CD4-positive, alpha-beta T cell treated with Interleukin-6 for 4 hours (primary cell): Measurements from ENCODE around the gene FBXW8.

ENCODE experiments used
- DNase-seq: peaks from one replicate; pipeline ENCODE4 v3.0.0-alpha.2; 2020; ENCODE audit warnings: mixed read lengths

FBXW8 gene, protein sequence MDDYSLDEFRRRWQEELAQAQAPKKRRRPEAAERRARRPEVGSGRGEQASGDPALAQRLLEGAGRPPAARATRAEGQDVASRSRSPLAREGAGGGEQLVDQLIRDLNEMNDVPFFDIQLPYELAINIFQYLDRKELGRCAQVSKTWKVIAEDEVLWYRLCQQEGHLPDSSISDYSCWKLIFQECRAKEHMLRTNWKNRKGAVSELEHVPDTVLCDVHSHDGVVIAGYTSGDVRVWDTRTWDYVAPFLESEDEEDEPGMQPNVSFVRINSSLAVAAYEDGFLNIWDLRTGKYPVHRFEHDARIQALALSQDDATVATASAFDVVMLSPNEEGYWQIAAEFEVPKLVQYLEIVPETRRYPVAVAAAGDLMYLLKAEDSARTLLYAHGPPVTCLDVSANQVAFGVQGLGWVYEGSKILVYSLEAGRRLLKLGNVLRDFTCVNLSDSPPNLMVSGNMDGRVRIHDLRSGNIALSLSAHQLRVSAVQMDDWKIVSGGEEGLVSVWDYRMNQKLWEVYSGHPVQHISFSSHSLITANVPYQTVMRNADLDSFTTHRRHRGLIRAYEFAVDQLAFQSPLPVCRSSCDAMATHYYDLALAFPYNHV

DNA sequence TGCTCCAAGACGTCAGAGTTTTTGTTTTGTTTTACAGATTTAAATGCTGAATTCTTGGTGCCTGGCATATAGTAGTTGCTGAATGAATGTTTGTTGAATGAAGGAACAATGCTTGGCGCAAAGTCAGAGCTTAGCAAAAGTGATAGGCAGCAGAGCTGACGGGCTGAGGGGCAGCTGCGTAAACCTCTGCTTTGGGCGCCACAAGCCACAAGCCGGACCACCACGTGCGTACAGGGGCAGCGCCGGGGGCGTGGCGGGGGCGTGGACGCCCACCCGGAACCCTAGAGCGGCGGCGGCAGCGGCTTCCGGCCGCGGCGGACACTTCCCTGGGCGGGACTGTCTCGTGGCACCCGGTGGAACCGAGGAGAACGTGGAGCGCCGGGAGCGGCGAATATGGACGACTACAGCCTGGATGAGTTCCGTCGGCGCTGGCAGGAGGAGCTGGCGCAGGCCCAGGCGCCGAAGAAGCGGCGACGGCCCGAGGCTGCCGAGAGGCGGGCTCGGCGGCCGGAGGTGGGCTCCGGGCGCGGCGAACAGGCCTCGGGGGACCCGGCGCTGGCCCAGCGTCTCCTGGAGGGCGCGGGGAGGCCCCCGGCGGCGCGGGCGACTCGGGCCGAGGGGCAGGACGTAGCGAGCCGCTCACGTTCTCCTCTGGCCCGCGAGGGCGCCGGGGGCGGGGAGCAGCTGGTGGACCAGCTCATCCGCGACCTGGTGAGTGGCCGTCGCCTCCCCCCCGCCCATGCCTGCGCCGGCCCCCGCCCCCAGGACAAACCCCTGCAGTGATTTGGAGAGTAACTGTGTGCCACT is at the start of gene FBXW8:
Gene FBXW8, plus strand, starts transcription at position 306 of the 807 bp plus-strand sequence. Its CDS starts 88 bp downstream, at position 394.
- DNase-seq: peak; percentile 69

DNA sequence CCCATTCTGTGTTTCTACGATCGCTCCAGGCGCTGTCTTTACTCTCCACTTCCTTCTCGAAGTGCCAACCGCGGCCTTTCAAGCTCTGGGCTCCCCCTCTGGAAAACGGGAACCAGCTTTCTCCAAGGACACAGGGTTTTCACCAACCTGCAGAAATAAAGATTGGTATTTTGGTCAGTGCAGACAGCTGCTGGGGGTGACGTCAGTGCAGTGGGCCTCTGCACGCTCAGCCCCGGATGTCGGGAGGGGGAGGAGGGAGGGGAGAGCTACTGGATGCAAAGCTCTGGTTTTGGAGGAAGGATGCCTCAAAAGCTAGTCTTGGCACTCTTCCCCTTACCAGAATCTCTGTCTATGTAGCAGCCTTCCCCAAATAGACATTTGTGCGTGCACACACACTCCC is 49.4 kb upstream of the FBXW8 start:
- peak; percentile 47 for DNase-seq

DNA sequence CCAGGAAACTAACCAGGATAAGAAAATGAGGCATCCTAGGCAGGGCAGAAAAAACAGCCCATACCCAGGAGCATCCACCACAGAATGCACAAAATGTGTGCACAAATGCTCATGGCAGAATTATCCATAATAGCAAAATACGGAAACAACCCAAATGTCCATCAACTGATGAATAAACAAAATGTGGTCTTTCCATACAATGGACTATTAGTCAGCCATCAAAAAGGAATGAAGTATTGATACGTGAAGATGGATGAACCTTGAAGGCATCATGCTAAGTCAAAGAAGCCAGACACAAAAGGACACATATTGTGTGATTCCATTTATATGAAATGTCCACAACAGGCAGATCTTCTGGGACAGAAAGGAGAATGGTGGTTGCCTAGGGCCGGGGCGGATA is 48.6 kb upstream of the FBXW8 start:
- DNase-seq: no peak

DNA sequence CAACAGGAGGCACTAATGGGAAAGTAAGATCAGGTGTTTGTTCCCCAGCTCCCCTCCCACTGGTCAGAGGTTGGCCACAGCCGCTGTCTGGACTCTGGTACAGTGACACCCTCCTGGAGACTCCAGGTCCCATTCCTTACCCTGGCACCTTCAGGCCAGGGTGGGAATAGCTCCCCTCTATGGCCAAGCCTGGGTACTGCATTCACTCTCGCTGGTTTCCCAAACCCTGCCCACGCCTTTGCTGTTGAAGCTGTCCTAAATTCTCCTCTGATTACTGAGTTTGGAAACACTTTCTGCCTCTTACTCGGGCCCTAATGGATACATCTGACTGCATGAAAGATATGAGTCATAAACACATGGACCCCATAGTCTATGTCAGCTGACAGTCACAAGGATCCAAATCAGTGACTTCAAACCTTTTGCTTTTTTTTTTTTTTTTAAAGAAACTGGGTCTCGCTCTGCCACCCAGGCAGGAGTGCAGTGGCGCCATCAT is 47.4 kb upstream of the FBXW8 start:
- no peak for DNase-seq

DNA sequence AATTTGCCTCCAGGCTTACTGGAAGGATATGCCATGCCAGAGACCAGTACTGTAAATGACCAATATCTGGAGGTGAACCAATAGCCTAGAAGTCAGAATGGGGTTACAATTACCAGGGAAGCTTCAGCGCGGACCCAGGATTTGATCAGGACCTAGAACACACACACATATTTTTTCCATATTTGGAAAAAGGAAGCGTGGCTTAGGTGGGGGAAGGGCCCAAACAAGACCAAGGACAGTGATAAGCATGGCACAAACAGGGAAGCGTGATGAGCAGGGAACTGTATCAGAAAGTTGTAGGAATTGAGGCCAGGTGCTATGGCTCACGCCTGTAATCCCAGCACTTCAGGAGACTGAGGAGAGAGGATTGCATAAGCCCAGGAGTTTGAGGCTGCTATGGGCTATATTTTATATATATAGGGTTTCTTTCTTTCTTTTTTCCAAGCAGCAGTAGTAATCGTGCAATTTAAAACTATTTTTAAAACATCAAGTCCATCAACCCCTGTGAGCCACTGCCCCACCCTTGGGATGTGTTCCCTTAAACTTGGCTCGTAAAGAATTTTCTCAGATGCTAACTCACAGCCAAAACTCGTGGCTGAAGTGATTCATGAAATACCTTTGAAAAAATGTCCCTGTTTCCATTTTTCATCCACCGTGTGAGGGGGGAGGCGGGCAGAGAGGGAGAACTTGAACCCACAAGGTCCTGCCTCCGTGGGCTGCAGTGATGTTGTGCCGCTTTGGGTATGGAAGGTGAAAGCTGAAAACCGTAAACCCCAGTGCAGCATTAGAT is 46.2 kb upstream of the FBXW8 start:
- no peak for DNase-seq

DNA sequence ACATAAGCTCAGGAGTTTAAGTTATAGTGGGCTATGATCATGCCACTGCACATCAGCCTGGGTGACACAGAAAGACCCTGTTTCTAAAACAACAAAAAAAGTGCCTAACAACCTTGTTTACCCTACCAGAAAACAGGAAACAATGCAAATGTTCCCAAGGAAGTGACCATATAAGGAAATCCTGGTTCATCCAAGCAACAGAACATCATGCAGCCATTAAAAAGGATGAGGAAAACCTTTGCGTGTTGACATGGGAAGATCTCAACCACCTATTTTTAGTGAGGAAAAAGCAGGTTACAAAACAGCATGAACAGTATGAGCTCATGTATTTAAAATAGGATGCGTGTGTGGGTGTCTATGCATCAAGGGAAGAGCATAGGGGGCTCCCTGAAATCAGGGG is 43.2 kb upstream of the FBXW8 start:
- DNase-seq: no peak

DNA sequence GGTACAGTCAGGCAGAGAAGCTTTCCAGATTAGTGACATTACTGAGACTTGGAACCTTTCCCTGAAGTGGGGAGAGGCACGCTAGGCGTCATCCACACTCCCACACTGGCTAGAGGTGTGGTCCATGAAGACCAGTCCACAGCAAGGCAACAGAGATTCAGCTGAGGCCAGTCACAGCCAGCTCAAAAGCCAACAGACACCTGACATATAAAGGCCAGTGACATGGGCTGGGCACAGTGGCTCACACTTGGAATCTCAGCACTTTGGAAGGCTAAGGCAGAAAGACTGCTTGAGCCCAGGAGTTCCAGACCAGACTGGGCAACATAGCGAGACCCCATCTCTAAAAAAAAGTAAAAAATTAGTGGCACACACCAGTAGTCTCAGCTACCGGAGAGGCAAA is 40.4 kb upstream of the FBXW8 start:
- DNase-seq: no peak

DNA sequence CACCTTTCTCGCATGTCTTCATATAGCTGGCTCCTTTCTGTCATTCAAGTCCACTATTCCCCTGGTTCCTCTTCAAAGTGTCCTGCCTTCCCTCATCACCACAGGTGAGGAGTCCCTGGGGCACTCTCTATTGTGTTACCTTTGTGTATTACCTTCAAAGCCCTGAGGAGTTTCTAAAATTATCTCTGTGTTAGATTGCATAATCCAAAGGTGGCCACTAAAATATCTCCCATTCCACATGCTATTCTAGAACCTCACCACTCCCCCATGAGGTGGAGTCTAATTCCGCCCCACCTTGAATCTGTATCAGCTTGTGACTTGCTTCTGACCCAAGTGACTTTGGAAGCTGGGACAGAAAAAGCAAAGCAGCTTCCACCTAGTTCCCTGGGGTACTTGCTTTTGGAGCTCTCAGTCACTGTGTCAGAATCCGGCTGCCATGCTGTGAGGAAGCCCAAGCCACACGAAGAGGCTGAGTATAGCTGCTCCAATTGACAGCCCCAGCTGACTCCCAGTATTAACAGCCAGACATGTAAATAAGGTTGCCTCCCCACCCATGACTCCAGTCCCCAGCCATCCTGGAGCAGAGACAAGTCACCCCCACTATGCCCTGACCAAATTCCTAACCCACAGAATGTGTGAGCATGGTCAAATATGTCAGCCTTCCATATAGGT is 36.3 kb upstream of the FBXW8 start:
- DNase-seq: no peak

DNA sequence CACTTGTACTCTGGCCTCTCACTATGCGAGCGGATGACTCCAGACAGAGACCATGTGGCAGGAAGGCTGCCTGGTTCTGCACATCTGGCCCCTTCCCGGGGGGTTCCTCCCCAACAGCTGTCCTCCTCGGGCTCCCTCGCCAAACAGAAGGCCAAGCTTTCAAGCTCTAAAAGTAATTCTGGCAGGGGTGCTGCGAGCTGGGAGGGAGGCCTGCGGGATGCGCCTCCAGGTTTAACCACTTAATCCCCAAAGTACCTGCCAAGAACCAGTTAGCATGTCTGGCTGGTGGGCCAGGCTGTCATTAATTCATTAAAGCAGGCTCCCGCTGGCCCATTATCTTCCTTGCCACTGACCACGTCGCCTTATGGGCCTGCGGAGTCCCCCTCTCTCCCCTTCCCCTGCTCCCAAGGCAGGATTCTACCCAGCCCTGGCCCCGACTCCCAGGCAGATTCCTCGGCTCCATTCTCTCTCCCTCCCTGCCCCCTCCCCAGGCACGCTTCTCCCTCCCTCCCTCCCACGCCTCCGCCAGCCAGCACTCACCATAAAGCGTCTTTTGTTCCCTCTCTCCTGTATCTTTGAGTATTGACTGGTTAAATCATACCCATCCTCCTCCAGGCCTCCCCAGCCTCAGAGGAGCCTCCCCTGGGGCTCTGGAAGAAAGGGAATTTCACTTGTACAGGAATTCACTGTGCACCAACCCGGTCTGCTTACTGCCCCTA is 34.4 kb upstream of the FBXW8 start:
- DNase-seq: no peak

DNA sequence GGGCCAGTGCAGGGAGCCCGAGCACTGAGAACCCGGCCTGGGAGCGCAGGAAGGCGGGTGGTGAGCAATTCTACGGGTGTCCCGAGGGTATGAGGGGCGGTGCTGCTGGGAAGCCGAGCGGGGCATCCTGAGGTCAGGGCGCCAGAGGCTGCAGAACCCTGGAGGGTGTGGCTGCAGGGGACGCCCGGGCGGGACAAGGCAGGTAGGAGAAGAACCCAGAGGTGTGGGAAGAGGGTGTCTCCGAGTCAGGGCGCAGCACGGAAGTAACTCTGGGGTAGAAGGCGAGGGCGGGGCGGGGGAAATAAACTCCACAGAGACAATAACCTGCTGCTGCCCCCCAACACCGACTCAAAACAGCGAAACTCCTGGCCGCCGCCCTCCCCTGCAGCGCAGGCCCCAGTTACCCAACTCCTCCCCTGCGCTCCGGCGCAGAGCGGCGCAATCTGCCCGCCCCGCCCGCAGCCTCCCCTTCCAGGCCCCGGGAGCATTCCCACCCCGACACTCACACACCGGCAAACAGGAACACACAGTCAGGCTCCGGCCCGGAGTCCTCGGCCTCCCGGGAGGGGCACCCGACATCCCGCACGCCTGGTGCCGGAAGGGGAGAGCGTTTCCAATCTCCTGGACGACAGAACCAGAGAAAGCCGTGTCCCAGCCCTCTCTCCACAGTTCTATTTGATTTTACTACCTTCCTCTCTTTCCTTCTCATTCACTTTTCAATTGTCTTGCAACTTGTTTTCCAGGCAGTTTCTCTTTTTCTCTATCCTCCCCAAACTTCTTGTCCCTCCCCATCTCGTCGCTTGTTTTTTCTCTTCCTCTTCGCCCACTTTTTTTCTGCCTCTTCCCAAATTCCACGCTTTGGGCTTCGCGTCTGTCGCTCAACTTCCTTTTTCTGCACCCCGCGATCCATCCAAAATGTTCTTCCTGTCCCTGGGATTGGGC is 31.9 kb upstream of the FBXW8 start:
- DNase-seq: no peak

DNA sequence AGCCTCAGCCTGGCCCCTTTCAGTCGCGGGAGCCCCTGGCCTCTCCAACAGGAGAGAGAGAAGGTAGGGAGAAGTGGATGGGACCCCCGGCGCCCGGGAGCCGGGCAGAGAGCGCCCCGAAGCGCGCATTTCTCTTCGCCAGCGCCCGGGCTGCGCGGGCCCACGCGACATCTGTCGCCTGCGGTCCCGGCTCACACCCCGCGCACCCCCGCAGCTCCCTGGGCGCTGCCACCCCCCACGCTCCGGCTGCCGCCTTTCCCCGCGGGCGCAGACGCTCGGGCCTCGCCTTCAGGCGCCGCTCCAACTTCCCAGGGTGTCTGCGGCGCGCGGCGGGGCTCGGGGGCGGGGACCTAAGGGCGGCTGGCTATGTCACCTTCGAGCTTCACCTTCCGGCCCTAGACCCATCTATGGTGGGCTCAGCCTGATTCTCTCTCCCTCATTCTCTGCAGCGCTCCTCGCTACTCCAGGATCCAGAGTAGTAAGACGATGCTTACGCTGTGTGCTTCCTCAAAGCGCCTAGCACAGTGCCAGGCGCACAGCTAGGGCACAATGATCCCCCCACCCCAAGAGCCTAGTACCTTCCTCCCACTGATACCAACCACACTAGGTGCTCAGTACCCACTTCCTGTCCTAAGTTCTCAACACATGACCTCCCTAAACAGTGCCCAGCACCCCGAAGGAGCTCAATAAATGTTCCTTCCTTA is 31.1 kb upstream of the FBXW8 start:
- no peak for DNase-seq

DNA sequence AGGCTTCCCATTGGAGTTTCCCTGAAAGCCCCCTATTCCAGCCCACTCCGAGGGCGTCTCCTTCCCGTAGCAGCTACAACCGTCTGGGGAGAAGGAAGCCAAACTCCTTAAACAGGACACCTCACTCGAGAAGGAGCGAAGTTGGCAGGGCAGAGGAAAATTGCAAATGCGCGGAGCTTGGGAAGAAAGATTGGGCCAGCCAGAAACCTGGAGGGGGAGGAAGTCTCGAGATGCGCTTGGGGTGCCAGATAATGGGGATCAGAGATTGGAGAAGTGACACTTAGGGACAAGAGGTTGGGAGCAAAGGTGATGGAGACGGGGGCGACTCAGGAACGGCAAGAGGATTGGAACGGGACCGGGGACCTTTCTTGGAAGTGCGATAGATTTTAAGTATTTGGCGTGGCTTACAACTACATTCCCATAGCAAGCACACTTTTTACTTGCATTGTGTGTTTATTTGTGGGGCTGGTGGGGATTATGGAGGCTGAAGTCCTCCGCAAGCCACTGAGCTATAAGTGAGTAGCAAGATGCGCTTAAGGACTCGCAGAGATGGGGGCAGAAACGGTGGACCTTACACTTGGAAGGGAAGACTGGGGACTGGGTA is 30.4 kb upstream of the FBXW8 start:
- no peak for DNase-seq

DNA sequence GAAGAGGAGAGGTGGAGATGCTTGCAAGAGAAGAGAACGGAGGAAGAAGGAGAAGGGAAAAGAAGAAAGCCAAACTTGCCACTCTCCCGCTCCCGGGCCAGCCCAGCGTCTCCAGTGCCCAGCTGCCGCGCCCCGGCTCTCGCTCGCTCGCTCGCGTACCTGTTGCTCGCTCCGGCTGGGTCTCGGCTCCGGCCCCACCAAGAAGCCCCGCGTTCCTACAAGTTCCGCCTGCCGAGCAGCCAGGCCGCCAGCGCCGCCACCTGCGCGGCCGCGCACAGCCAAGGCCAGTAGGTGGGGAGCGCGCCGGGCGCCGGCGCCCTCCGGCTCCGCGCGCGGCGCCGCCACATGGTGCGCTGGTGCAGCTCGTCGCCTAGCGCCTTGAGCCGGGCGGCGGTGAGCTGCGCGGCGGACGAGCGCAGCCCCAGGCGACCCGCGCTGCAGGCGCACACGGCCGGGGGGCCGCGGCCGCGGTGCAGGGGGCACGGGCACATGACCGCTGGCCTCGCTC is 29.9 kb upstream of the FBXW8 start:
- DNase-seq: peak; percentile 4

DNA sequence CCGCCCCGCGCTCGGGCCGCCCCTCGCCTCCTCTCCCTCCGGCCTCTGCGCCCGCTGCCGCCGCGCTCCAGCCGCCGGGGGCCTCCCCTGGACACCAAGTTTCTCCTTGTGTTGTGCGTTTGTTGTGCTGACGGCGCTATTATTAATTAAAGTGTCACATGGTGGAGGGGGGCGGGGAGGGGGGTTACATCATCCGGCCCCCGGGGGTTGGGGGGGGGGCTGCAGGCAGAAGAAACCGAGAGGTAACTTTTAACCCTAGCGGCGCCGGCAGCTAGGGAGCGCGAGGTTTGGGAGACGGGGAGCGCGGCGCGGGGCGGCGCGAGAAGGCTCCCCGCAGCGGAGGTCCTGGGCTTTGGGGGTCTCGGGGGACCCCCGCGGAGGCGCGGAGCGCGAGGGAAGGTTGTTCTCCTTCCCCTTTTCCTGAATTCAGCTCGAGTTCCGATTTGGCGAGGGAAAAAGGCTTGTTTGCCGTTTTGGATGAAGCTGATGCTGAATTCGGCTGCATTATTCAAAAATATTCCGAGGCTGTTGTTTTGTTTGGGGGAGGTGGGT is 29.3 kb upstream of the FBXW8 start, which contains the start of gene HRK:
Gene HRK, minus strand, starts transcription at position 117 of the 552 bp plus-strand sequence. CDS start 134 bp downstream, outside the sequence.
- DNase-seq: no peak

DNA sequence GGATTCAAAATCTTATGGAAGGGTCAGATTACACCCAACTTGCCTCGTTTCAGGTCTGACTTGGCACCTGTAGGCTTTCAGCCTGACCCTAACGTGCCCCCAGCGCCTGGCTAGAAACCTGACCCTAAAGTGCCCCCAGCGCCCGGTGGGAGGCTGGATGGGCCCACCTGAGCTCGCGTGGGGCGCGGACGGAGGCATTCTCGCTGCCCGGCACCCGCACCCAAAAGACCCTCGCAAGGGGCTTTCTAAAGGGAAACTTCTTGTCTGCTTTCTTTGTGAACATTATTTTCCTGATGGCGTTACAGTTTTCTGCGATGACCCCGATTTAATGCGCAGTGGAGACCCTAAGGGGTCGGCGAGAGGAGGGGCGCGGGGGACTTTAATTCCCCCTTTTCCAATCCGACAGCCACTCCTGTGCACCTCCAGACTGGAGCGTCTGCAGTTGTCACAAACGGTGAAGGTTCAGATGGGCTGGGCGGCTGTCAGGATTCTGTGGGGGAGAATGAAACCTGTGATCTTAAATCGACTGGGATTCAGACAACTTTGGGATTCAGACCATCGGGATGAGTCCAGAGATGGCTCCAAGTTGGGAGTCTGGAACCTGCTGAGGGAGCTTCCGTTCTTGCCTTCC is 28.8 kb upstream of the FBXW8 start:
- no peak for DNase-seq

DNA sequence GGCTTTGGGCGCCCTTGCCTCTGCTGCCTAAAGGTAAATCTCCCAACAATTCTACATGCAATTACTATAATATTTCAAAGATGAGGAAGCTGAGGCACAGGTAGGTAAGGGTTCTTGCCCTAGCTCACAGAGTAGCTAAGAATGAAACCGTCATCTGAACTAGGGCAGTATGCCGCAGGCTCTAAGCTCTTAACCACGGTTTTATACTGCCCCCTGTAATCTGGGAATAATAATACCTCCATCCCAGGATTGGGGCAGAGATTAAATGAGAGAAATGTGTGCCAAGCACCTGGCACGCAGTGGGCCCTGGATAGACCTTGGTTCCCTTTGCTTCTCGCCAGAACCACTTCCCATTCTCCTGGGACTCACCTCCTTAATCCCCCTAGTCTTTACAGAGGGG is 28.0 kb upstream of the FBXW8 start:
- DNase-seq: no peak

DNA sequence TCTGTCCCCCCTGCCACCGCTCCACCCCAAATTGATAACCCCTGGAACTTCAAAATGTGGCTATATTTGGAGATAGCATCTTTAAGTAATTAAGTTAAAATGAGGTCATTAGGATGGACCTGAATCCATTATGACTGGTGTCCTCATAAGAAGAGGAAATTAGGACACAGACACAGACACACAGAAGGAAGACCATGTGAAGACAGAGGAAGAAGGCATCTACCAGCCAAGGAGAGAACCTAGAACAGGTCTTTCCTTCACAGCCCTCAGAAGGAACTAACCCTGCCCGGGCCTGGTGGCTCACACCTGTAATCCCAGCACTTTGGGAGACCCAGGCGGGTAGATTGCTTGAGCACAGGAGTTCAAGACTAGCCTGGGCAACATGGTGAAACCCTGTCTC is 25.9 kb upstream of the FBXW8 start:
- DNase-seq: no peak

DNA sequence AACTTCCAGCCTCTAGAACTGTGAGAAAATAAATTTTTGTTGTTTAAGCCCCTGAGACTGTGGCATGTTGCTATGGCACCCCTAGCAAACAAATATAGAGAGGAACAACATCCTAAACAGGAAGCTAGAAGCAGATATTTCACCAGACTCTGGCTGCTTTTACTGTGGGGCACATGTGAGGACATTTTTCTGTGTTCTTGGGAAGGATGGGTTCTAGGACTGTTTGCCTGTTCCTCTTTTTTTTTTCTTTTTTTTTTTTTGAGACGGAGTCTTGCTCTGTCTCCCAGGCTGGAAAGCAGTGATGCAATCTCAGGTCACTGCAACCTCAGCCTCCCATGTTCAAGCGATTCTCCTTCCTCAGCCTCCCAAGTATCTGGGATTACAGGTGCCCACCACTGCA is 25.3 kb upstream of the FBXW8 start:
- no peak for DNase-seq
